HL-60/S4 treated with retinoic acid at 250 ng/mL for 4 days and 3 days (cell line): ENCODE measurements around the gene TSEN34.
"Not testable (repeated sequence)": the region's sequence is repeated elsewhere in the genome, so short reads cannot be mapped to it uniquely, and the experiment has no call there.

Experiments used
- in situ Hi-C: fragments of 300-500 bp; cut with MboI; formaldehyde crosslinking; loops from 2 replicates; pipeline ENCODE4 v1.7.0; 2022; ENCODE audit warnings: low sequenced_read_pairs

TSEN34 gene

GRCh38 chr19:54186351-54186750 is 4.8 kb upstream of the TSEN34 start:
- in situ Hi-C loops = no loop called here

GRCh38 chr19:54186934-54187381 is 4.2 kb upstream of the TSEN34 start:
- in situ Hi-C loops = no loop called here

- in situ Hi-C loops = no loop called here
Measured at GRCh38 chr19:54188215-54188871, 2.8 kb upstream of the TSEN34 start.

GRCh38 chr19:54189145-54189734 is 1.9 kb upstream of the TSEN34 start, which contains the start of gene MBOAT7:
Gene MBOAT7, minus strand, starts transcription at chr19:54189580. Its CDS starts 1,072 bp downstream, at chr19:54188508.
- in situ Hi-C loops = no loop called here

GRCh38 chr19:54189735-54190502 is 1.2 kb upstream of the TSEN34 start:
- in situ Hi-C loops = no loop called here

GRCh38 chr19:54190503-54191010 is 551 bp upstream of the TSEN34 start:
- in situ Hi-C loops = no loop called here

- in situ Hi-C loops = no loop called here
Measured at GRCh38 chr19:54191811-54192453, 824 bp downstream of the TSEN34 start.

- in situ Hi-C loops = no loop called here
Measured at GRCh38 chr19:54193011-54193410, 1.9 kb downstream of the TSEN34 start.

GRCh38 chr19:54194463-54194862 is 3.4 kb downstream of the TSEN34 start:
- in situ Hi-C loops = not testable (repeated sequence)

- in situ Hi-C loops = no loop called here
Measured at GRCh38 chr19:54196536-54196935, 5.4 kb downstream of the TSEN34 start.

- in situ Hi-C loops = no loop called here
Measured at GRCh38 chr19:54197121-54197520, 6.0 kb downstream of the TSEN34 start.

- in situ Hi-C loops = no loop called here
Measured at GRCh38 chr19:54199401-54199800, 8.3 kb downstream of the TSEN34 start.

- in situ Hi-C loops = no loop called here
Measured at GRCh38 chr19:54201172-54201701, 10.1 kb downstream of the TSEN34 start.

- in situ Hi-C loops = no loop called here
Measured at GRCh38 chr19:54201980-54202379, 10.9 kb downstream of the TSEN34 start.

GRCh38 chr19:54203151-54203611 is 12.1 kb downstream of the TSEN34 start:
- in situ Hi-C loops = no loop called here

- in situ Hi-C loops = no loop called here
Measured at GRCh38 chr19:54204767-54205468, 13.8 kb downstream of the TSEN34 start.

- in situ Hi-C loops = no loop called here
Measured at GRCh38 chr19:54206030-54206830, 15.1 kb downstream of the TSEN34 start.

GRCh38 chr19:54206831-54207177 is 15.7 kb downstream of the TSEN34 start:
- in situ Hi-C loops = no loop called here

GRCh38 chr19:54207193-54207592 is 16.1 kb downstream of the TSEN34 start:
- in situ Hi-C loops = not testable (repeated sequence)

- in situ Hi-C loops = no loop called here
Measured at GRCh38 chr19:54207676-54207982, 16.5 kb downstream of the TSEN34 start.
